Measurements from ENCODE around the gene S100A9.

GRCh38 chr1:153348511-153349362, 8.9 kb upstream of the S100A9 start, which contains the start of gene PGLYRP4:
- TF ChIP-seq CREB1 (CRISPR knock-in tag; IDR thresholded peaks at IDR 0.05; ENCODE audit: low read depth) (no peak), POLR2AphosphoS5 (IDR thresholded peaks at IDR 0.05; ENCODE audit: low read depth) (no peak), CTCF (conservative IDR thresholded peaks at IDR 0.05; ENCODE audit: low read depth in 2 of 2) (peak in 1 of 2 experiments; percentile 29; a peak in 2 of 4 replicates), ZNF331 (CRISPR knock-in tag; IDR thresholded peaks at IDR 0.05; ENCODE audit: low read depth) (no peak), NANOG (IDR thresholded peaks at IDR 0.05; ENCODE audit: borderline replicate concordance) (no peak), EZH2 (IDR thresholded peaks at IDR 0.05; ENCODE audit: low read depth, unreplicated experiment) (no peak)
